Aorta (tissue), 5 donors: Measurements from ENCODE around the gene LDB1. TPM values are rescaled to one million over a fixed set of nuclear protein-coding genes. Genes with fewer than 3 reads are reported as not detected.

ENCODE experiments used
- ATAC-seq: fragments of 200-7000 bp; cut with Tn5 transposase; one replicate; pipeline ENCODE4 v1.9.1; 2022; ENCODE audit warnings: moderate library complexity; ENCODE audit not compliant: low FRiP score
- DNase-seq, 2 donors: peaks; one replicate each; pipeline ENCODE4 v3.0.0-alpha.2; 2020
- H3K27ac ChIP-seq, 2 donors: one replicate each; pipeline ENCODE4 v1.5.1; 2013; ENCODE audit warnings: low read length in 2 of 2, mild to moderate bottlenecking in 2 of 2, moderate library complexity in 2 of 2, control low read depth in 1 of 2, inconsistent platforms in 1 of 2, low read depth in 1 of 2
- H3K27me3 ChIP-seq, 2 donors: one replicate each; pipeline ENCODE4 v1.6.1; 2013; ENCODE audit warnings: control low read depth in 1 of 2, low read length in 1 of 2, mild to moderate bottlenecking in 1 of 2, moderate library complexity in 1 of 2; ENCODE audit not compliant: insufficient read depth in 2 of 2, control insufficient read depth in 1 of 2
- H3K36me3 ChIP-seq, 2 donors: one replicate each; pipeline ENCODE4 v1.6.1; 2013; ENCODE audit warnings: control low read depth in 1 of 2, low read length in 1 of 2, mild to moderate bottlenecking in 1 of 2; ENCODE audit not compliant: insufficient read depth in 2 of 2, control insufficient read depth in 1 of 2
- H3K4me1 ChIP-seq, 2 donors: one replicate each; pipeline ENCODE4 v1.6.1; 2013; ENCODE audit warnings: low read length in 2 of 2, control low read depth in 1 of 2, mild to moderate bottlenecking in 1 of 2, moderate library complexity in 1 of 2; ENCODE audit not compliant: insufficient read depth in 2 of 2, control insufficient read depth in 1 of 2
- H3K4me3 ChIP-seq, 2 donors: one replicate each; pipeline ENCODE4 v1.5.1; 2013; ENCODE audit warnings: low read length in 2 of 2, control low read depth in 1 of 2, mild to moderate bottlenecking in 1 of 2
- H3K9me3 ChIP-seq: one replicate; pipeline ENCODE4 v1.6.1; 2013; ENCODE audit warnings: mild to moderate bottlenecking, low read length; ENCODE audit not compliant: control insufficient read depth
- WGBS, 2 donors: extraction: QIAGEN DNeasy Blood & Tissue Kit; methylation state at CpG; one replicate each; pipeline ENCODE4 v1.1.7; 2013; 5-methylcytosine and 5-hydroxymethylcytosine counted together
- intact Hi-C, 2 donors: fragments of 100-400 bp; cut with DNase I; formaldehyde crosslinking; loops; one replicate each; pipeline versions ENCODE4 v1.14.2 to v1.15.0; 2022
- polyA plus RNA-seq, 2 donors: library from polyadenylated mRNA; stranded (reverse); fragments of 200-250 nt; gene quantifications; one replicate each; pipeline ENCODE4 v1.2.3, GENCODE V29; 2013
- total RNA-seq, 2 donors: library from RNA; stranded (reverse); fragmentation: NEBNext Ultra II Directional; extraction: Animal tissue kit (Norgen Biotek cat#: 25700); gene quantifications; one replicate each; pipeline ENCODE4 v1.2.1, GENCODE V29; 2021
- donor health status: healthy with polysubstance abuse.
- donor health status: Bipolar disorder and iron deficiency.
- donor health status: DM: no; HTN: no; CAD: no.
- donor health status: DM: no; HTN: no; CAD: no.
- donor health status: DM: yes; HTN: yes; CAD: no.

Gene LDB1
- total and polyA plus RNA-seq, 4 donors, result 16.2 to 67.3 (median 42.9) TPM

DNA sequence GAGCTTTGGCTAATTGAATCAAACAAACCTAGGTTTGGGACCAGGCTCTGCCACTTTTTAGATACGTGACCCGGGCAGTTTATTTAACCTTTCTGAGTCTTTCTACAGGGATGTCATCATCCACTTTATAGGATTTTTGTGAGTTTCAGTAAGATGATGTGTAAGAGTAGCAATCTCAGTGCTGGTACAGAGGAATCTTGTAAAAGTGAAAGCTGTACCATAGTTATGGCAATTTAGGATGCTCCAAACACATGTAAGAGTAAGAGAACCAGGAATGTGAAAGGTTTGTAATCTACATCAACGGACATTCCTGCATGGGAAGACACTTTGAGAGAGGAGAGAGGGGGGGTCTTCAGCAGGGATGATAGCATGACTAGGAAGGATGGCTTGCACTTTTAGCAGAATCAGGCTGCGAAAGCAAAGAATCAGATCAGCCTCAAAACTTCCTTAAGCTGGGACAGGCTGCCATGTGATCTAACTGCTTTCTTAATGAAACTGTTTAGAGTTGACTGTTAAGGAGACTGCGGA lies 33.0 kb upstream of the LDB1 start:
- intact Hi-C loops, result loop anchor here in 1 of 2 donors (10.0 kb wide), 1 partner anchor 242 kb away; the partner anchor contains the start of gene NFKB2

GRCh38 chr10:102152545-102152890 lies 32.4 kb upstream of the LDB1 start:
- Histone ChIP-seq H3K9me3 (no peaks in the 10 kb centered on the region), H3K36me3 (peaks cover 0 to 9% of the 10 kb centered on the region in 2 donors), H3K4me1 (no peaks in the 10 kb centered on the region), H3K4me3 (peak overlapping the region; percentile 62 to 76), H3K27me3 (no peaks in the 10 kb centered on the region), H3K27ac (peak overlapping the region in 1 of 2 donors; percentile 92)
- ATAC-seq, result peak; percentile 20
- no peak for DNase-seq
- intact Hi-C loops, result loop anchor here in 1 of 2 donors (1.0 to 10.0 kb wide), 2 partner anchors 19 to 242 kb away; partner anchors contain the start of genes NFKB2 and PPRC1
- WGBS, 2 donors, result 0 to 1% methylated on average over 19 of the region's 19 CpGs

More for the DNA sequence above, 33.0 kb upstream of the LDB1 start:
- Histone ChIP-seq H3K4me3 (peak overlapping the region; percentile 62 to 76), H3K4me1 (no peaks in the 10 kb centered on the region), H3K27ac (no peak overlapping the region), H3K36me3 (peaks cover 3 to 9% of the 10 kb centered on the region in 2 donors), H3K27me3 (no peaks in the 10 kb centered on the region), H3K9me3 (no peaks in the 10 kb centered on the region)
- DNase-seq, result no peak
- WGBS, 2 donors, result 42 to 43% methylated on average over 5 of the region's 5 CpGs
- no peak for ATAC-seq

DNA sequence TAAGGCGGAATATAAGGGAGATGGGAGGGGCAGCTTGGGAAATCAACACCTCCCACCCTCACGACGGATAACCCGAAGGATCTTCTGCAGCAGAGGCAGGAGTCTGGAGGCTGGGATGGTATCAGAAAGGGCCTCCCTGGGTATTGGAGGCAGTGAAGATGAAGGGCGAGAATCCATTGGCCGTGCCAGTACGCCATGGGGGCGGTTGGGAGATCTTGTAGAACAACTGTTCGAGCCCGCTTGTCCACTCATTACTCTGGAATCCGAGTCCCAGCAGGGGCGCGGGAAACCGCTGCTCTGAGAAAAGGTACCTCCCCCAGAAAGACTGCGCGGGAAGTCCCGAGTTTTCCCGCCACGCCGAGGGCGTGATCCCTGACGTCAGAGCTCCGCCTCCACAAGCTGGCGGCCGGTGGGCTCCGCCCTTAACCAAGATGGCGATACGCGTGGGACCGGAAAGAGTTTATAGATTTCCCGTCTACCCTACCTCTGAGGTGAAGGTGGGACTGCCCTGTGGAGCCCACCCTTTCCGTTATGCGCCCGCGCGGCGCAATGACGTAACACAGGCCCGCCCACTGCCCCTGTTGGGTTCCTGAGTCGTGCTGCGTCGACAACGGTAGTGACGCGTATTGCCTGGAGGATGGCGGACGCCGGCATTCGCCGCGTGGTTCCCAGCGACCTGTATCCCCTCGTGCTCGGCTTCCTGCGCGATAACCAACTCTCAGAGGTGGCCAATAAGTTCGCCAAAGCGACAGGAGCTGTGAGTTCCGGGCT lies 31.8 kb upstream of the LDB1 start, which contains the start of gene NOLC1:
Gene NOLC1, plus strand, starts transcription at position 616 of the 771 bp plus-strand sequence. Its CDS starts 22 bp downstream, at position 638.
- peaks cover 0 to 6% of the 10 kb centered on the region in 2 donors for H3K36me3 ChIP-seq

DNA sequence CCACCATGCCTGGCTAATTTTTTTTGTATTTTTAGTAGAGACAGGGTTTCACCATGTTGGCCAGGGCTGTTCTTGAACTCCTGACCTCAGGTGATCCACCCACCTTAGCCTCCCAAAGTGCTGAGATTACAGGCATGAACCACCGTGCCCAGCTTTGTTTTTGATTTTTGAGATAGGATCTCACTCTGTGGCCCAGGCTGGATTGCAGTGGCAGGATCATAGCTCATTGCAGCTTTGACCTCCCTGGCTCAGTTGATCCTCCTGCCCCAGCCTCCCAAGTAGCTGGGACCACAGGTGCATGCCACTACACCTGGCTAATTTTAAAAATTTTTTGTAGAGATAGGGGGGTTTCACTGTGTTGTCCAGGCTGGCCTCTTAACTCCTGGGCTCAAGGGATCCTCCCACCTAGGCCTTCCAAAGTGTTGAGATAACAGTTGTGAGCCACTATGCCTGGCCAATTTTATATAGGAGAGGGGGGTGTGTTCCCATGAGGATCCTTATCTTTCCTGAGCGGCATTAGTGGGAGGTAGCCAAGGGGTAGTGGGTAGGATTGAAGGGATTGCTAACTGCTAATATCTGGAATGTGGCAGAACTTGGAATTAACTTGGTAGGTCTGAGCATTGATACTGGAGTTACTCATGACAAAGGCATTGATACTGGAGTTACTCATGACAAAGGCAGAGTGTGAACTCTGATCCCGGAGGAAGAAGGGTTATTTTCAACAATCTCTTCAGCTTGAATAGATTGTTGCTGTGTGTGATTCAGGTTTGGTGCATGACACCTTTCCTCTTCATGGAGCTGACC lies 31.0 kb upstream of the LDB1 start:
- intact Hi-C loops, result loop anchor here in 1 of 2 donors (10.0 kb wide), 1 partner anchor 244 kb away; the partner anchor contains the start of gene NFKB2
- no peak for ATAC-seq
- 49 to 54% methylated on average over 3 of the region's 3 CpGs for WGBS, 2 donors
- Histone ChIP-seq H3K27ac (peak overlapping the region in 1 of 2 donors; percentile 98), H3K4me3 (no peak overlapping the region), H3K36me3 (peaks cover 0 to 8% of the 10 kb centered on the region in 2 donors), H3K27me3 (no peaks in the 10 kb centered on the region), H3K9me3 (no peaks in the 10 kb centered on the region), H3K4me1 (no peaks in the 10 kb centered on the region)
- peak; percentile 10 to 26 for DNase-seq

More for the DNA sequence above, 31.8 kb upstream of the LDB1 start, which contains the start of gene NOLC1:
- Histone ChIP-seq H3K27me3 (no peaks in the 10 kb centered on the region), H3K4me1 (no peaks in the 10 kb centered on the region), H3K27ac (peak within 1 kb of the TSS in 1 of 2 donors; percentile 98), H3K9me3 (no peaks in the 10 kb centered on the region), H3K4me3 (peak within 1 kb of the TSS; percentile 62 to 76)
- intact Hi-C loops, result loop anchor here in 1 of 2 donors (1.0 to 10.0 kb wide), 2 partner anchors 19 to 243 kb away; partner anchors contain the start of genes NFKB2 and PPRC1
- peak; percentile 99 for ATAC-seq
- 2 to 4% methylated on average over 59 of the region's 59 CpGs for WGBS, 2 donors
- peak; percentile 99 to 100 for DNase-seq

GRCh38 chr10:102148275-102148674 lies 28.1 kb upstream of the LDB1 start:
- H3K36me3 ChIP-seq, result peaks cover 0 to 11% of the 10 kb centered on the region in 2 donors
- intact Hi-C loops, result no loop called here

DNA sequence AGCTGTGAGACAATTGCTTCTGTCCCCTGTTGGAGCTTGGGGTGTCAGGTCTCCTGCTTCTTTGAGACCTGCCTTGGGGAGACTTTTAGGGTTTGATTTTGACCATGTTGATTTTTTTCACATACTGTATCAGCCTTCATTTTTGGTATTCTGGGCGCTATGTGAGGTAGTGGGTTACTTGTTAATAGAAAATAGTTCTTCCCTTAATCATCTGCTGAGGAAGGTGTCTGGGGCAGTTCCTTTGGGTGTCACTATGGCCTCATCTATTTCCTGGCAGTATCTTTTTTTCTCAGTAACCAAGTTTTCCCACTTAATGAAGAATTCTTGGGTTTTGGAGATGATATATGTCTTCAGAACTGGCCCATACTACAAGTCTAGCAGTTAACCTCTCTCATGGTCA lies 27.4 kb upstream of the LDB1 start:
- ATAC-seq (no peak), DNase-seq (no peak)
- intact Hi-C loops, result no loop called here
- Histone ChIP-seq H3K27me3 (no peaks in the 10 kb centered on the region), H3K27ac (no peak overlapping the region), H3K36me3 (peaks cover 0 to 11% of the 10 kb centered on the region in 2 donors), H3K4me1 (no peaks in the 10 kb centered on the region), H3K9me3 (no peaks in the 10 kb centered on the region), H3K4me3 (no peak overlapping the region)
- WGBS, 2 donors, result 96% methylated on average over 1 of the region's 1 CpG

More at GRCh38 chr10:102148275-102148674, 28.1 kb upstream of the LDB1 start:
- no peak overlapping the region for H3K4me3 ChIP-seq
- ATAC-seq (no peak), DNase-seq (peak in 1 of 2 donors; percentile 67)
- WGBS, 2 donors, result 94 to 95% methylated on average over 13 of the region's 13 CpGs
- H3K4me1 ChIP-seq, result no peaks in the 10 kb centered on the region
- H3K9me3 ChIP-seq, result no peaks in the 10 kb centered on the region
- H3K27ac ChIP-seq, result no peak overlapping the region
- H3K27me3 ChIP-seq, result no peaks in the 10 kb centered on the region

DNA sequence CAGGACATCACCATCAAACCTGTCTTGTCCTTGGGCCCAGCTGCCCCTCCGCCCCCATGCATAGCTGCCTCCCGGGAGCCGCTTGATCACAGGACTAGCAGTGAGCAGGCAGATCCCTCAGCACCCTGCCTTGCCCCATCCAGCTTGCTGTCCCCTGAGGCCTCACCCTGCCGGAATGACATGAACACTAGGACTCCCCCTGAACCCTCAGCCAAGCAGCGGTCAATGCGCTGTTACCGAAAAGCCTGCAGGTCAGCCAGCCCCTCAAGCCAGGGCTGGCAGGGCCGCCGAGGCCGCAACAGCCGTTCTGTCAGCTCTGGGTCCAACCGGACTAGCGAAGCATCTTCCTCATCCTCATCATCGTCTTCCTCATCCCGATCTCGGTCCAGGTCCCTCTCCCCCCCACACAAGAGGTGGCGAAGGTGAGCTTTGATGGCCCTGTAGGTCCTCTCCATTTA lies 26.8 kb upstream of the LDB1 start:
- DNase-seq, result peak in 1 of 2 donors; percentile 72
- H3K27me3 ChIP-seq, result no peaks in the 10 kb centered on the region
- peaks cover 0 to 11% of the 10 kb centered on the region in 2 donors for H3K36me3 ChIP-seq
- no peaks in the 10 kb centered on the region for H3K9me3 ChIP-seq
- intact Hi-C loops, result no loop called here
- no peak overlapping the region for H3K4me3 ChIP-seq
- 88 to 90% methylated on average over 17 of the region's 17 CpGs for WGBS, 2 donors
- no peak for ATAC-seq
- no peak overlapping the region for H3K27ac ChIP-seq
- H3K4me1 ChIP-seq, result no peaks in the 10 kb centered on the region

DNA sequence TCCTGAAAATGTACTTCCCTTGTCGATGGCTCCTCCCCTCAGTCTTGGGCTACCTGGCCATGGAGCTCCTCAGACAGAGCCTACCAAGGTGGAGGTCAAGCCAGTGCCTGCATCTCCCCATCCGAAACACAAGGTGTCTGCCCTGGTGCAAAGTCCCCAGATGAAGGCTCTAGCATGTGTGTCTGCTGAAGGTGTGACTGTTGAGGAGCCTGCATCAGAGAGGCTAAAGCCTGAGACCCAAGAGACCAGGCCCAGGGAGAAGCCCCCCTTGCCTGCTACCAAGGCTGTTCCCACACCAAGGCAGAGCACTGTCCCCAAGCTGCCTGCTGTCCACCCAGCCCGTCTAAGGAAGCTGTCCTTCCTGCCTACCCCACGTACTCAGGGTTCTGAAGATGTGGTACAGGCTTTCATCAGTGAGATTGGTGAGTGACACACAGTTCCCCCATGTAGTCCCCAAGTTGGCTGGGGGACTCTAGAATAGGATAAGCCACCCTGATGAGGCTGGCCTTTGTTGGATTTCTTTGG lies 21.5 kb upstream of the LDB1 start:
- ATAC-seq (no peak), DNase-seq (peak in 1 of 2 donors; percentile 49)
- Histone ChIP-seq H3K9me3 (no peaks in the 10 kb centered on the region), H3K4me1 (no peaks in the 10 kb centered on the region), H3K27ac (no peak overlapping the region), H3K36me3 (peaks cover 4 to 20% of the 10 kb centered on the region in 2 donors), H3K4me3 (no peak overlapping the region), H3K27me3 (no peaks in the 10 kb centered on the region)
- WGBS, 2 donors, result 91 to 92% methylated on average over 4 of the region's 4 CpGs
- intact Hi-C loops, result no loop called here
